GM12878 (cell line): ENCODE data around the gene FRK. TPM values are rescaled to one million over a fixed set of nuclear protein-coding genes. Genes with fewer than 3 reads are reported as not detected.

Source experiments
- ATAC-seq: fragments of 200-7000 bp; cut with Tn5 transposase; 3 replicates; pipeline ENCODE4 v1.9.1; 2020; ENCODE audit warnings: mild to moderate bottlenecking, moderate library complexity
- BruUV-seq: library from RNA; stranded (reverse); fragments of 400-500 nt; replicated peaks from 2 replicates; lab custom pipeline; 2021; lab: Mats Ljungman, UMichigan
- CTCF ChIA-PET: fragments of 300-600 bp; sonication (Branson Sonifier 250); formaldehyde crosslinking; extraction: SDS; loops from one replicate; lab custom pipeline; 2021; ENCODE audit warnings: inconsistent platforms; lab: Yijun Ruan, JAX
- POLR2A ChIA-PET: fragments of 350-600 bp; formaldehyde crosslinking; extraction: SDS; loops from one replicate; lab custom pipeline; 2021; ENCODE audit warnings: inconsistent platforms; lab: Charles Lee
- RAD21 ChIA-PET: fragments of 300-600 bp; sonication (Branson Sonifier 250); formaldehyde crosslinking; loops from one replicate; lab custom pipeline; 2023; ENCODE audit warnings: antibody characterized with exemption; ENCODE audit not compliant: unreplicated experiment; lab: Charles Lee
- SMC1A ChIA-PET: fragments of 300-600 bp; sonication (Branson Sonifier 250); formaldehyde crosslinking; loops from one replicate; lab custom pipeline; 2023; ENCODE audit not compliant: unreplicated experiment, uncharacterized antibody; lab: Charles Lee
- DNase-seq: peaks from one replicate; pipeline ENCODE4 v3.0.0-alpha.2; 2011; ENCODE audit warnings: low read depth, low spot score
- FAIRE-seq: peaks from 3 replicates; lab custom pipeline; 2011; peaks lifted over from hg19 to GRCh38; lab: Jason Lieb, UNC
- H2AFZ ChIP-seq: 2 replicates; pipeline ENCODE4 v1.6.0; 2011; ENCODE audit warnings: low read depth, low read length, control low read depth; ENCODE audit not compliant: control insufficient read depth
- H3K27ac ChIP-seq: 2 replicates; pipeline ENCODE4 v1.5.1; 2011; ENCODE audit warnings: control low read depth; ENCODE audit not compliant: control insufficient read depth, insufficient read depth
- H3K27me3 ChIP-seq, 2 experiments: replicated peaks in 1 of 2; 2 replicates each; pipeline versions ENCODE4 v1.6.0 to v1.6.1; 2011; ENCODE audit warnings: low read length in 1 of 2; ENCODE audit not compliant: control insufficient read depth in 2 of 2, insufficient read depth in 2 of 2
- H3K36me3 ChIP-seq, 2 experiments: 2 replicates each; pipeline ENCODE4 v1.5.1; 2011; ENCODE audit warnings: low read length in 1 of 2; ENCODE audit not compliant: control insufficient read depth in 2 of 2, insufficient read depth in 2 of 2
- H3K4me1 ChIP-seq: 2 replicates; pipeline ENCODE4 v1.6.1; 2011; ENCODE audit warnings: mild to moderate bottlenecking, low read length, moderate library complexity, mixed read lengths; ENCODE audit not compliant: control insufficient read depth, insufficient read depth
- H3K4me2 ChIP-seq: 2 replicates; pipeline ENCODE4 v1.6.0; 2011; ENCODE audit warnings: control low read depth; ENCODE audit not compliant: control insufficient read depth, insufficient read depth
- H3K4me3 ChIP-seq: fragments of 200-600 bp; sonication (generic); 2 replicates; pipeline ENCODE4 v1.5.1; 2016
- H3K79me2 ChIP-seq: 2 replicates; pipeline ENCODE4 v1.6.0; 2011; ENCODE audit warnings: low read length; ENCODE audit not compliant: control insufficient read depth, insufficient read depth
- H3K9ac ChIP-seq: 2 replicates; pipeline ENCODE4 v1.8.0; 2011; ENCODE audit warnings: low read length, control low read depth, mixed read lengths; ENCODE audit not compliant: control insufficient read depth, insufficient read depth
- H3K9me3 ChIP-seq: replicated peaks from 3 replicates; pipeline ENCODE4 v1.5.1; 2011; ENCODE audit warnings: mild to moderate bottlenecking, low read length; ENCODE audit not compliant: control insufficient read depth, insufficient read depth
- H4K20me1 ChIP-seq: 2 replicates; pipeline ENCODE4 v1.6.0; 2011; ENCODE audit not compliant: control insufficient read depth, insufficient read depth
- BCLAF1 ChIP-seq: fragments of 450-650 bp; IDR thresholded peaks from 2 replicates; pipeline ENCODE4 v1.6.1; 2017; ENCODE audit warnings: antibody characterized with exemption, mild to moderate bottlenecking, moderate library complexity
- CHD1 ChIP-seq: IDR thresholded peaks from 2 replicates; pipeline ENCODE4 v1.6.1; 2012; ENCODE audit warnings: low read depth, low read length, improper control_type of control experiment
- CTCF ChIP-seq, 3 experiments: IDR thresholded peaks in 2 of 3; conservative IDR thresholded peaks in 1 of 3; 2 replicates each; pipeline ENCODE4 v1.5.1; 2011; ENCODE audit warnings: low read depth in 3 of 3, low read length in 3 of 3, mild to moderate bottlenecking in 3 of 3, control low read depth in 2 of 3, moderate library complexity in 2 of 3, inconsistent platforms in 1 of 3, mixed read lengths in 1 of 3; ENCODE audit not compliant: control insufficient read depth in 2 of 3, insufficient read depth in 1 of 3; ENCODE audit errors: extremely low read depth in 1 of 3
- FOS ChIP-seq: IDR thresholded peaks from 3 replicates; pipeline ENCODE4 v1.6.1; 2011; ENCODE audit warnings: borderline replicate concordance; ENCODE audit not compliant: insufficient read length; ENCODE audit errors: extremely low read depth
- HDGF ChIP-seq: fragments of 450-650 bp; IDR thresholded peaks from 2 replicates; pipeline ENCODE4 v1.6.1; 2016; ENCODE audit warnings: antibody characterized with exemption
- MLLT1 ChIP-seq: fragments of 450-650 bp; IDR thresholded peaks from 2 replicates; pipeline ENCODE4 v1.6.1; 2016; ENCODE audit warnings: mild to moderate bottlenecking
- MYB ChIP-seq: fragments of 150-350 bp; IDR thresholded peaks from 2 replicates; pipeline ENCODE4 v1.6.1; 2014; ENCODE audit warnings: mild to moderate bottlenecking, low read depth, low read length, borderline replicate concordance
- NFYA ChIP-seq: IDR thresholded peaks from 2 replicates; pipeline ENCODE4 v1.6.1; 2011; ENCODE audit warnings: low read depth, mild to moderate bottlenecking, low read length, improper control_type of control experiment, borderline replicate concordance
- PBX3 ChIP-seq: IDR thresholded peaks from 2 replicates; pipeline ENCODE4 v1.6.1; 2011; ENCODE audit warnings: mild to moderate bottlenecking, low read depth, low read length, moderate library complexity; ENCODE audit not compliant: insufficient replicate concordance
- PKNOX1 ChIP-seq: fragments of 450-650 bp; IDR thresholded peaks from 2 replicates; pipeline ENCODE4 v1.6.1; 2016; ENCODE audit warnings: mild to moderate bottlenecking
- RAD21 ChIP-seq: IDR thresholded peaks from 2 replicates; pipeline ENCODE4 v1.6.1; 2011; ENCODE audit warnings: mild to moderate bottlenecking, low read depth, low read length, moderate library complexity; ENCODE audit not compliant: insufficient read depth
- SMAD5 ChIP-seq: IDR thresholded peaks from 2 replicates; pipeline ENCODE4 v1.6.1; 2016; ENCODE audit warnings: antibody characterized with exemption, low read depth
- TBL1XR1 ChIP-seq: IDR thresholded peaks from 2 replicates; pipeline ENCODE4 v1.6.1; 2012; ENCODE audit warnings: low read depth, low read length, improper control_type of control experiment
- WGBS: methylation state at CpG from one replicate; pipeline ENCODE4 v1.1.6; 2016; ENCODE audit warnings: low lambda C conversion rate; ENCODE audit not compliant: insufficient replicate concordance, insufficient coverage; ENCODE audit errors: missing lambda C conversion rate; 5-methylcytosine and 5-hydroxymethylcytosine counted together
- in situ Hi-C: fragments of 300-500 bp; cut with MboI; formaldehyde crosslinking; loops from 9 replicates; pipeline ENCODE4 v1.14.3; 2018; ENCODE audit warnings: mixed read lengths
- intact Hi-C: fragments of 100-400 bp; cut with micrococcal nuclease; formaldehyde crosslinking; loops from one replicate; pipeline ENCODE4 v1.14.2; 2022; ENCODE audit not compliant: unreplicated experiment
- polyA plus RNA-seq, 11 experiments: library from polyadenylated mRNA; depleted of rRNA in 4 of 11; unstranded in 6 of 11; stranded (reverse) in 5 of 11; fragments of >200 nt; fragmentation: Nextera tagmentation in 4 of 11; fragmentation: Illumina TruSeq in 1 of 11; extraction: Ambion mirVana in 4 of 11; extraction: Trizol in 1 of 11; gene quantifications; 1 replicate in 1 of 11; 2 replicates in 10 of 11; pipeline versions ENCODE4 v1.2.1 to v1.2.3, GENCODE V29; 2011 to 2016; ENCODE audit warnings: inconsistent platforms in 2 of 11, missing spikeins in 2 of 11, low read depth in 1 of 11
- total RNA-seq, 4 experiments: library from RNA; depleted of rRNA in 3 of 4; stranded (reverse); fragments of >200 nt in 3 of 4; fragmentation: Illumina TruSeq in 1 of 4; extraction: Trizol in 1 of 4; gene quantifications; 2 replicates each; pipeline versions ENCODE4 v1.2.1 to v1.2.3, GENCODE V29; 2013 to 2021

FRK gene
- total and polyA plus RNA-seq, 10 of the 15 experiments (the other 5 are each of a cell fraction or from before 2014, with no cell fraction given): 0.29 to 2.4 (median 1.2) TPM

GRCh38 chr6:115909923-115910546, 150.7 kb downstream of the FRK start:
- no peaks in the 10 kb centered on the region for H4K20me1 ChIP-seq
- intact Hi-C loops (no loop called here), in situ Hi-C loops (no loop called here)
- BruUV-seq: no TSS peak
- no peak overlapping the region for H3K9ac ChIP-seq
- no peaks in the 10 kb centered on the region for H3K4me1 ChIP-seq
- no peak overlapping the region for H3K27ac ChIP-seq
- ChIA-PET SMC1A (interaction anchor here (1.3 to 1.9 kb wide), 2 partner anchors 20 to 21 kb away, joined by 3 to 4 read pairs; no protein-coding TSS in a partner anchor), CTCF (interaction anchor here (1.1 kb wide), 1 partner anchor 10 kb away, joined by 3 read pairs; no protein-coding TSS in a partner anchor), RAD21 (interaction anchor here (0.7 to 1.6 kb wide), 3 partner anchors 14 to 371 kb away, joined by 3 to 5 read pairs (median 3); no protein-coding TSS in a partner anchor), POLR2A (no interaction called here)
- H3K4me2 ChIP-seq: no peak overlapping the region
- FAIRE-seq: no peak
- no peaks in the 10 kb centered on the region for H3K36me3 ChIP-seq
- no peaks in the 10 kb centered on the region for H3K79me2 ChIP-seq
- whole genome bisulfite sequencing: 32% methylated on average over 9 of the region's 9 CpGs
- H3K4me3 ChIP-seq: no peak overlapping the region
- TF ChIP-seq HDGF (no peak), CTCF (IDR thresholded peaks at IDR 0.05 in 2 of 3, conservative IDR thresholded peaks at IDR 0.05 in 1 of 3; ENCODE audit: control insufficient read depth in 2 of 3, extremely low read depth in 1 of 3, insufficient read depth in 1 of 3, low read depth in 3 of 3, low read length in 3 of 3) (no peak), CHD1 (no peak), BCLAF1 (no peak), SMAD5 (no peak), NFYA (no peak), TBL1XR1 (no peak), MLLT1 (no peak), FOS (no peak), MYB (no peak), PBX3 (no peak), PKNOX1 (no peak), RAD21 (no peak)
- DNase-seq: no peak
- no peaks in the 10 kb centered on the region for H3K27me3 ChIP-seq
- H2AFZ ChIP-seq: no peak overlapping the region
- no peak for ATAC-seq
- H3K9me3 ChIP-seq: no peaks in the 10 kb centered on the region
